NAMALWA (cell line): Measurements from ENCODE around the gene BEX3.
"Not testable (repeated sequence)": the region's sequence is repeated elsewhere in the genome, so short reads cannot be mapped to it uniquely, and the experiment has no call there.

Experiments
- DNase-seq: peaks from one replicate; pipeline ENCODE4 v3.0.0-alpha.2; 2015; ENCODE audit warnings: low spot score

BEX3 gene

GRCh38 chrX:103382877-103383276 is 6.5 kb downstream of the BEX3 start:
- DNase-seq = no peak

GRCh38 chrX:103384672-103385071 is 8.3 kb downstream of the BEX3 start:
- DNase-seq = no peak

GRCh38 chrX:103385283-103385830 is 9.0 kb downstream of the BEX3 start:
- DNase-seq = not testable (repeated sequence)

GRCh38 chrX:103386332-103386731 is 10.0 kb downstream of the BEX3 start:
- DNase-seq = no peak

- no peak for DNase-seq
Measured at GRCh38 chrX:103393487-103393886, 17.1 kb downstream of the BEX3 start.

GRCh38 chrX:103396186-103396585 is 19.8 kb downstream of the BEX3 start:
- no peak for DNase-seq

- no peak for DNase-seq
Measured at GRCh38 chrX:103396660-103397059, 20.3 kb downstream of the BEX3 start.

GRCh38 chrX:103397707-103398106 is 21.4 kb downstream of the BEX3 start:
- DNase-seq = no peak

GRCh38 chrX:103398421-103398864 is 22.1 kb downstream of the BEX3 start:
- no peak for DNase-seq

GRCh38 chrX:103399744-103400143 is 23.4 kb downstream of the BEX3 start:
- DNase-seq = no peak

- no peak for DNase-seq
Measured at GRCh38 chrX:103400931-103401330, 24.6 kb downstream of the BEX3 start.

- DNase-seq = peak; percentile 78
Measured at GRCh38 chrX:103404231-103405008, 28.1 kb downstream of the BEX3 start.

GRCh38 chrX:103405009-103405333 is 28.6 kb downstream of the BEX3 start:
- no peak for DNase-seq

- no peak for DNase-seq
Measured at GRCh38 chrX:103406256-103406655, 29.9 kb downstream of the BEX3 start.

GRCh38 chrX:103407776-103408175 is 31.4 kb downstream of the BEX3 start:
- DNase-seq = no peak

- DNase-seq = not testable (repeated sequence)
Measured at GRCh38 chrX:103411721-103412120, 35.4 kb downstream of the BEX3 start.

- no peak for DNase-seq
Measured at GRCh38 chrX:103413705-103414387, 37.5 kb downstream of the BEX3 start.

- no peak for DNase-seq
Measured at GRCh38 chrX:103414561-103414960, 38.2 kb downstream of the BEX3 start.

GRCh38 chrX:103415068-103415467 is 38.7 kb downstream of the BEX3 start:
- no peak for DNase-seq

GRCh38 chrX:103415528-103415927 is 39.2 kb downstream of the BEX3 start:
- no peak for DNase-seq

- DNase-seq = no peak
Measured at GRCh38 chrX:103417370-103417769, 41.0 kb downstream of the BEX3 start.

- no peak for DNase-seq
Measured at GRCh38 chrX:103417933-103418332, 41.6 kb downstream of the BEX3 start.

GRCh38 chrX:103418811-103419340 is 42.5 kb downstream of the BEX3 start:
- no peak for DNase-seq
